WTC11 (cell line): Measurements from ENCODE around the gene CNTN3. TPM values are rescaled to one million over a fixed set of nuclear protein-coding genes. Genes with fewer than 3 reads are reported as not detected.

Experiments used
- ATF1 ChIP-seq: sonication (generic); formaldehyde crosslinking; IDR thresholded peaks from 2 replicates; pipeline ENCODE4 v1.8.1; 2023; ENCODE audit warnings: mild to moderate bottlenecking, moderate library complexity, missing genetic modification reagents
- ATF2 ChIP-seq: sonication (generic); formaldehyde crosslinking; IDR thresholded peaks from 2 replicates; pipeline ENCODE4 v1.8.1; 2022; ENCODE audit warnings: low read depth, missing genetic modification reagents, borderline replicate concordance
- CREB1 ChIP-seq: sonication (generic); formaldehyde crosslinking; IDR thresholded peaks from 2 replicates; pipeline ENCODE4 v1.8.0; 2023; ENCODE audit warnings: mild to moderate bottlenecking, missing genetic modification reagents
- E2F4 ChIP-seq: sonication (generic); formaldehyde crosslinking; IDR thresholded peaks from 2 replicates; pipeline ENCODE4 v1.8.1; 2022; ENCODE audit warnings: low read depth, mild to moderate bottlenecking, moderate library complexity, missing genetic modification reagents, borderline replicate concordance
- EMX1 ChIP-seq: fragments of 250-450 bp; sonication (Bioruptor Pico); IDR thresholded peaks from 2 replicates; pipeline ENCODE4 v1.8.0; 2021; ENCODE audit warnings: mild to moderate bottlenecking
- ERG ChIP-seq: fragments of 250-450 bp; sonication (Bioruptor Pico); IDR thresholded peaks from 2 replicates; pipeline ENCODE4 v1.8.0; 2021; ENCODE audit warnings: mild to moderate bottlenecking
- FOXK1 ChIP-seq: sonication (generic); formaldehyde crosslinking; IDR thresholded peaks from 2 replicates; pipeline ENCODE4 v1.8.0; 2022; ENCODE audit warnings: mild to moderate bottlenecking, moderate library complexity, missing genetic modification reagents
- FOXP1 ChIP-seq: sonication (generic); formaldehyde crosslinking; IDR thresholded peaks from 2 replicates; pipeline ENCODE4 v1.8.0; 2022; ENCODE audit warnings: missing genetic modification reagents, mild to moderate bottlenecking, moderate library complexity, borderline replicate concordance
- FOXP4 ChIP-seq: sonication (generic); formaldehyde crosslinking; IDR thresholded peaks from 2 replicates; pipeline ENCODE4 v1.8.0; 2022; ENCODE audit warnings: mild to moderate bottlenecking, missing genetic modification reagents
- GABPB1 ChIP-seq: sonication (generic); formaldehyde crosslinking; IDR thresholded peaks from 2 replicates; pipeline ENCODE4 v1.8.1; 2023; ENCODE audit warnings: mild to moderate bottlenecking, missing genetic modification reagents
- GRHL2 ChIP-seq: fragments of 250-450 bp; sonication (Bioruptor Pico); IDR thresholded peaks from 2 replicates; pipeline ENCODE4 v1.8.0; 2022; ENCODE audit warnings: mild to moderate bottlenecking, moderate library complexity; ENCODE audit not compliant: insufficient replicate concordance, severe bottlenecking
- IRF2 ChIP-seq: sonication (generic); formaldehyde crosslinking; IDR thresholded peaks from 2 replicates; pipeline ENCODE4 v1.8.0; 2022; ENCODE audit warnings: low read depth, missing genetic modification reagents, borderline replicate concordance
- MYBL2 ChIP-seq: sonication (generic); formaldehyde crosslinking; IDR thresholded peaks from 2 replicates; pipeline ENCODE4 v1.8.1; 2023; ENCODE audit warnings: mild to moderate bottlenecking, moderate library complexity, missing genetic modification reagents
- NFATC4 ChIP-seq: fragments of 250-450 bp; sonication (Bioruptor Pico); IDR thresholded peaks from 2 replicates; pipeline ENCODE4 v1.9.0; 2021; ENCODE audit warnings: mild to moderate bottlenecking
- NFE2L1 ChIP-seq: sonication (generic); formaldehyde crosslinking; IDR thresholded peaks from 2 replicates; pipeline ENCODE4 v1.8.1; 2023; ENCODE audit warnings: missing genetic modification reagents
- NFYB ChIP-seq: sonication (generic); formaldehyde crosslinking; conservative IDR thresholded peaks from 2 replicates; pipeline ENCODE4 v1.8.0; 2022; ENCODE audit warnings: low read depth, missing genetic modification reagents
- PRRX2 ChIP-seq: fragments of 250-450 bp; sonication (Bioruptor Pico); IDR thresholded peaks from 2 replicates; pipeline ENCODE4 v1.8.0; 2021; ENCODE audit warnings: mild to moderate bottlenecking
- RELA ChIP-seq: sonication (generic); formaldehyde crosslinking; IDR thresholded peaks from 2 replicates; pipeline ENCODE4 v1.8.1; 2022; ENCODE audit warnings: missing genetic modification reagents, mild to moderate bottlenecking, borderline replicate concordance
- RORB ChIP-seq: fragments of 250-450 bp; sonication (Bioruptor Pico); IDR thresholded peaks from 2 replicates; pipeline ENCODE4 v1.9.0; 2021; ENCODE audit warnings: mild to moderate bottlenecking
- SP1 ChIP-seq: sonication (generic); formaldehyde crosslinking; conservative IDR thresholded peaks from 2 replicates; pipeline ENCODE4 v1.8.1; 2022; ENCODE audit warnings: missing genetic modification reagents
- TP53 ChIP-seq: sonication (generic); formaldehyde crosslinking; IDR thresholded peaks from 2 replicates; pipeline ENCODE4 v1.8.1; 2023; ENCODE audit warnings: mild to moderate bottlenecking, missing genetic modification reagents
- ZBTB21 ChIP-seq: sonication (generic); formaldehyde crosslinking; IDR thresholded peaks from 2 replicates; pipeline ENCODE4 v1.8.1; 2023; ENCODE audit warnings: mild to moderate bottlenecking, missing genetic modification reagents, borderline replicate concordance
- ZBTB43 ChIP-seq: sonication (generic); formaldehyde crosslinking; IDR thresholded peaks from 2 replicates; pipeline ENCODE4 v1.8.1; 2023; ENCODE audit warnings: mild to moderate bottlenecking, missing genetic modification reagents
- ZNF263 ChIP-seq: sonication (generic); formaldehyde crosslinking; IDR thresholded peaks from 2 replicates; pipeline ENCODE4 v1.8.1; 2022; ENCODE audit warnings: low read depth, mild to moderate bottlenecking, moderate library complexity, missing genetic modification reagents
- ZNF416 ChIP-seq: fragments of 250-450 bp; sonication (Bioruptor Pico); IDR thresholded peaks from 2 replicates; pipeline ENCODE4 v1.9.0; 2021; ENCODE audit warnings: mild to moderate bottlenecking, inconsistent platforms
- ZNF671 ChIP-seq: fragments of 250-450 bp; sonication (Bioruptor Pico); IDR thresholded peaks from 2 replicates; pipeline ENCODE4 v1.8.0; 2021; ENCODE audit warnings: mild to moderate bottlenecking
- total RNA-seq: library from RNA; stranded (reverse); gene quantifications from 3 replicates; pipeline ENCODE4 v1.2.3, GENCODE V29; 2021

Gene CNTN3
- total RNA-seq, 1 experiment from 2014 or later, result 0.17 TPM

GRCh38 chr3:74614107-74614967 lies at the start of gene CNTN3 (continued):
- TF ChIP-seq ZBTB43 (CRISPR knock-in tag) (no peak), EMX1 (CRISPR knock-in tag) (no peak), ATF1 (CRISPR knock-in tag) (no peak), RORB (CRISPR knock-in tag) (no peak), ZNF263 (CRISPR knock-in tag) (0 out of 2 replicates have a peak, but pooled peaks have one; percentile 35), ZNF671 (no peak), GABPB1 (CRISPR knock-in tag) (no peak), RELA (no peak), NFYB (CRISPR knock-in tag) (0 out of 2 replicates have a peak, but pooled peaks have one; percentile 11), SP1 (CRISPR knock-in tag) (peak; percentile 28; the same call in 1 of the 2 replicates), FOXK1 (CRISPR knock-in tag) (0 out of 2 replicates have a peak, but pooled peaks have one; percentile 48), CREB1 (CRISPR knock-in tag) (no peak), FOXP1 (CRISPR knock-in tag) (peak; percentile 77; the same call in 1 of the 2 replicates), TP53 (peak; percentile 78; the same call in 1 of the 2 replicates), ATF2 (CRISPR knock-in tag) (no peak), IRF2 (no peak), GRHL2 (CRISPR knock-in tag) (no peak), NFE2L1 (no peak), ZBTB21 (CRISPR knock-in tag) (no peak), FOXP4 (CRISPR knock-in tag) (0 out of 2 replicates have a peak, but pooled peaks have one; percentile 28), E2F4 (peak; percentile 51; the same call in 1 of the 2 replicates), PRRX2 (CRISPR knock-in tag) (no peak), ERG (CRISPR knock-in tag) (no peak), MYBL2 (no peak), ZNF416 (CRISPR knock-in tag) (no peak), NFATC4 (CRISPR knock-in tag) (no peak)
